Umbilical cord (tissue), 2 donors: ENCODE results near the gene MUS81. TPM values are rescaled to one million over a fixed set of nuclear protein-coding genes. Genes with fewer than 3 reads are reported as not detected.

Experiments
- DNase-seq: peaks from one replicate; pipeline ENCODE4 v3.0.0-alpha.2; 2015; ENCODE audit warnings: low spot score
- total RNA-seq: library from RNA; depleted of rRNA; stranded (reverse); fragments of >200 nt; gene quantifications from one replicate; pipeline ENCODE4 v1.2.3, GENCODE V29; 2014; ENCODE audit warnings: low replicate concordance; ENCODE audit not compliant: insufficient read depth

MUS81 gene
- total RNA-seq, 1 donor from 2014 or later, result 38.3 TPM

DNA sequence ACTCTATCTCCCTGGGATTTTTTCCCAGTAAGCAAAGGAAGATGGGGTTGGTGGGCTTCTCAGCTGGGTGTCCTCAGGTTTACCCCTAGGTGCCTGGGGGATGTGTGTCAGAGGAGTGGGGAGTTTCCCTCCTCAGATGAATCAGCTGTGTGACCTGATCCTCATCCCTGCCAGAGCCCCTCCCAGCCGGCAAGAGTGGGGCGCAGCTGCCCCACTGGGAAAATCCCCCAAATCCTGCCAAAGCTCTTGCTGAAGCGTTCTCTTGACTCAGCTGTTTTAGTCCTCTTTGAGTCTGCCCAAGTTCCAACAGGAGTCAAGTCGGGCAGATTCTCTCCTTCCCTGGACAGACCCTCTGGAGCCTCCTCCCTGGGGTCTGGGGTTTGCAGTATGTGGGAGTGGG, 52.6 kb downstream of the MUS81 start:
- DNase-seq, result peak; percentile 91

DNA sequence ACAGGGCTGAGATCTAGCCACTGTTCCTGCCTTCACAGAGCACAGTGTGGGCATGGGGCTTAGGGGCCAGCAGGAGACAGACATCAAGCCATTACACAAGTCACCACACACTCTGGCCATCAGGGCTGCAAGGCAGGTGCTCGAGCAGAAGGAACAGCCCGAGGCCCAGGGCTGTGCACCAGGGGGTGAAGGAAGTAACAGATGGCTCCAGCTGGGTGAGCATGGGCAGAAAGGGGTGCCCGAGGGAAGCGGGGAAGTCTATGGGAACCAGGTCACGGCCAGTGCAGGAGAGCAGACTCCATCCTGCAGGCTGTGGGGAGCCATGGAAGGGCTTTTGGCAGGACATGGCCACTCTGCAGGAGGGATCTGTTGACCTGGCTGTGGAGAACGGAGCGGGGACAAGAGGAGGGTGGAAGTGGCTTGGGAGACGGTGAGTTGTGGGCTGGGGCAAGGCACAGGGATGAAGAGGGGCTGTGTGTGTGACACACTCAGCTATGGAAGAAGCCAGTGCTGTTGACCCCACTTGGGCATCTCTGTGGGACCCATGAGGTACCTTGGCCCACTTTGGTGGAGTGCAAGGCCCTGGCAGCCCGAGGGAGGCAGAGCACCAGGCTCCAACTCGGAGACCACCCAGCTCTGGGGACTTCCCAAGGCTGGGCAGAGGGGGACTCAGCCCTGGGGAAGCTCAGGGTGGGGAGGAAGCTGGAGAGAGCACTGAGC, 55.0 kb downstream of the MUS81 start:
- no peak for DNase-seq

DNA sequence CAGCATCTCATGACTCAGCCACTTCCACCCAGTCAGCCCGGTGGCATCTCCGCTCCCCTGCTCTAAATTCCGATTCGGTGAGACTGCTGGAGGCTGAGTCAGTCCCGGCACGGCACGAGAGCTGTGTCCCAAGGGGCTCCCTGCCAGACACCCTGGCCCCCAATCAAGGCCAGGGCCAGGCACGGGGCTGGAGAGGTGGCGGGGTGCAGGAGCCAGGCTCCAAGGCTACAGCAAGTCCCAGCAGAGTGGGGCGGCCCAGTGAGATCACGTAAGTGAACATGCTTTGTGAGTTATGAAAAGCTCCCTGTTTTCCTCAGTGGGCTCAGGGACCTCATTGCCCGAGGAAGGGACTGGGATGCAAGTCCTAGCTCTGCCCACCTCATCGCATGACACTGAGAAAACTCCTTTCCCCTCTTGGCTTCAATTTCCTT, 55.6 kb downstream of the MUS81 start:
- peak; percentile 94 for DNase-seq

Other genes with a start within 250 kb of the MUS81 start
- 12.0 TPM for gene MAP3K11, start 246.2 kb upstream of the MUS81 start, total RNA-seq
- gene PCNX3, start 244.7 kb upstream of the MUS81 start, total RNA-seq, result 7.2 TPM
- gene SIPA1, start 222.3 kb upstream of the MUS81 start, total RNA-seq, result 23.8 TPM
- 7.7 TPM for gene RELA, start 197.5 kb upstream of the MUS81 start, total RNA-seq
- 51.8 TPM for gene KAT5, start 148.2 kb upstream of the MUS81 start, total RNA-seq
- 50.3 TPM for gene RNASEH2C, start 139.6 kb upstream of the MUS81 start, total RNA-seq
- 9.6 TPM for gene AP5B1, start 79.5 kb upstream of the MUS81 start, total RNA-seq
- 1.4 TPM for gene OVOL1, start 73.4 kb upstream of the MUS81 start, total RNA-seq
- gene SNX32, start 26.5 kb upstream of the MUS81 start, total RNA-seq, result 1.9 TPM
- 353 TPM for gene CFL1, start 2.3 kb upstream of the MUS81 start, total RNA-seq
- 85.5 TPM for gene EFEMP2, start 12.4 kb downstream of the MUS81 start, total RNA-seq
- not detected for gene CTSW, start 19.4 kb downstream of the MUS81 start, total RNA-seq
- gene FIBP, start 28.0 kb downstream of the MUS81 start, total RNA-seq, result 103 TPM
- 8.4 TPM for gene CCDC85B, start 30.2 kb downstream of the MUS81 start, total RNA-seq
- gene FOSL1, start 40.0 kb downstream of the MUS81 start, total RNA-seq, result not detected
- gene C11orf68, start 58.6 kb downstream of the MUS81 start, total RNA-seq, result 15.9 TPM
- gene DRAP1, start 59.0 kb downstream of the MUS81 start, total RNA-seq, result 69.6 TPM
- not detected for gene TSGA10IP, start 85.0 kb downstream of the MUS81 start, total RNA-seq
- 38.0 TPM for gene SART1, start 101.3 kb downstream of the MUS81 start, total RNA-seq
- gene EIF1AD, start 141.7 kb downstream of the MUS81 start, total RNA-seq, result 16.1 TPM
- 31.3 TPM for gene BANF1, start 142.1 kb downstream of the MUS81 start, total RNA-seq
- gene CST6, start 151.6 kb downstream of the MUS81 start, total RNA-seq, result 4.6 TPM
- 0.48 TPM for gene CATSPER1, start 166.0 kb downstream of the MUS81 start, total RNA-seq
- 2.9 TPM for gene GAL3ST3, start 188.7 kb downstream of the MUS81 start, total RNA-seq
- 86.2 TPM for gene SF3B2, start 191.9 kb downstream of the MUS81 start, total RNA-seq
- gene PACS1, start 209.8 kb downstream of the MUS81 start, total RNA-seq, result 42.6 TPM